PFSK-1 (cell line): Measurements from ENCODE around the gene SIPA1L3.

Experiments used
- FOXP2 ChIP-seq: optimal IDR thresholded peaks from 2 replicates; pipeline ENCODE3; 2011; ENCODE audit warnings: borderline replicate concordance, control low read depth, inconsistent platforms; ENCODE audit not compliant: insufficient read depth; ENCODE audit errors: extremely low read length, extremely low read depth
- POLR2AphosphoS5 ChIP-seq: IDR thresholded peaks from 2 replicates; pipeline ENCODE4 v1.6.1; 2012; ENCODE audit warnings: low read depth, mild to moderate bottlenecking, control low read depth, low read length, moderate library complexity
- SIN3A ChIP-seq: IDR thresholded peaks from 2 replicates; pipeline ENCODE4 v1.6.1; 2012; ENCODE audit warnings: mild to moderate bottlenecking, low read length, moderate library complexity, borderline replicate concordance; ENCODE audit not compliant: insufficient read depth
- TAF1 ChIP-seq: IDR thresholded peaks from 2 replicates; pipeline ENCODE4 v1.6.1; 2012; ENCODE audit warnings: low read length, control low read depth, borderline replicate concordance; ENCODE audit not compliant: insufficient read depth
- TF ChIP-seq, protein P1 (sequence below), 2 experiments: IDR thresholded peaks; 2 replicates each; pipeline versions ENCODE4 v1.6.1 to v1.8.0; 2011 to 2012; ENCODE audit warnings: low read depth in 2 of 2, low read length in 2 of 2, control low read depth in 1 of 2, inconsistent platforms in 1 of 2, mild to moderate bottlenecking in 1 of 2, moderate library complexity in 1 of 2; ENCODE audit not compliant: insufficient read depth in 1 of 2

SIPA1L3 gene

GRCh38 chr19:38015761-38016160 lies 108.8 kb downstream of the SIPA1L3 start:
- TF ChIP-seq SIN3A (no peak), TAF1 (no peak), POLR2AphosphoS5 (no peak), FOXP2 (no peak)
- TF ChIP-seq, protein P1, sequence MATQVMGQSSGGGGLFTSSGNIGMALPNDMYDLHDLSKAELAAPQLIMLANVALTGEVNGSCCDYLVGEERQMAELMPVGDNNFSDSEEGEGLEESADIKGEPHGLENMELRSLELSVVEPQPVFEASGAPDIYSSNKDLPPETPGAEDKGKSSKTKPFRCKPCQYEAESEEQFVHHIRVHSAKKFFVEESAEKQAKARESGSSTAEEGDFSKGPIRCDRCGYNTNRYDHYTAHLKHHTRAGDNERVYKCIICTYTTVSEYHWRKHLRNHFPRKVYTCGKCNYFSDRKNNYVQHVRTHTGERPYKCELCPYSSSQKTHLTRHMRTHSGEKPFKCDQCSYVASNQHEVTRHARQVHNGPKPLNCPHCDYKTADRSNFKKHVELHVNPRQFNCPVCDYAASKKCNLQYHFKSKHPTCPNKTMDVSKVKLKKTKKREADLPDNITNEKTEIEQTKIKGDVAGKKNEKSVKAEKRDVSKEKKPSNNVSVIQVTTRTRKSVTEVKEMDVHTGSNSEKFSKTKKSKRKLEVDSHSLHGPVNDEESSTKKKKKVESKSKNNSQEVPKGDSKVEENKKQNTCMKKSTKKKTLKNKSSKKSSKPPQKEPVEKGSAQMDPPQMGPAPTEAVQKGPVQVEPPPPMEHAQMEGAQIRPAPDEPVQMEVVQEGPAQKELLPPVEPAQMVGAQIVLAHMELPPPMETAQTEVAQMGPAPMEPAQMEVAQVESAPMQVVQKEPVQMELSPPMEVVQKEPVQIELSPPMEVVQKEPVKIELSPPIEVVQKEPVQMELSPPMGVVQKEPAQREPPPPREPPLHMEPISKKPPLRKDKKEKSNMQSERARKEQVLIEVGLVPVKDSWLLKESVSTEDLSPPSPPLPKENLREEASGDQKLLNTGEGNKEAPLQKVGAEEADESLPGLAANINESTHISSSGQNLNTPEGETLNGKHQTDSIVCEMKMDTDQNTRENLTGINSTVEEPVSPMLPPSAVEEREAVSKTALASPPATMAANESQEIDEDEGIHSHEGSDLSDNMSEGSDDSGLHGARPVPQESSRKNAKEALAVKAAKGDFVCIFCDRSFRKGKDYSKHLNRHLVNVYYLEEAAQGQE (IDR thresholded peaks at IDR 0.05; ENCODE audit: insufficient read depth in 1 of 2, low read depth in 2 of 2, low read length in 2 of 2): no peak

DNA sequence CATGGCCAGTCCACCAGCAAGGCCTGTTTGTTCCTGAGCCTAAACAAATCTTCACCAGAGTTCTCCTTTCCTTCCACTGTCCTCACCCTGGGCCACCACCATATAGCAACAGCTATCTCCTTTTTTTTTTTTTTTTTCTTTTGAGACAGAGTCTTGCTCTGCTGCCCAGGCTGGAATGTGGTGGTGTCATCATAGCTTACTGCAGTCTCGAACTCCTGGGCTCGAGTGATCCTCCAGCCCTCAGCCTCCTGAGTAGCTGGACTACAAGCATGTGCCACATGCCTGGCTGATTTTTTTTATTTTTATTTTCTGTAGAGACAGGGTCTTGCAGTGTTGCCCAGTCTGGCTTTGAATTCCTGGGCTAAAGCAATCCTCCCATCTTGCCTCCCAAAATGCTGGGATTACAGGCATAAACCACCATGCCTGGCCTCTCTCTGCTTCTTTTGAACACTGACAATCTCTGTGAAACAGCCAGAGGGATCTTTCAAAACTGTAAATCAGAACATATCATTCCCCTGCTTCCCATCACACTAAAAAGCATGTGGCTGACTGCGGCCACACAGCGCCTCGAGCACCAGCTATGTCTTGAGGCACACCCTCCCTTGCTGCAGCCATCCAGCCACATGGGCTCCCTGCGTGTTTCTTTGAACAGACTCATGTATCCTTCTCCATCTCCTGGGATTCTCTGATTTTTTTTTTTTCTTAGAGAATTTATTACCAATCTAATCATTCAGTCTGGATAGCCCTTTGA lies 110.6 kb downstream of the SIPA1L3 start:
- no peak for TF ChIP-seq SIN3A
- no peak for TF ChIP-seq TAF1
- TF ChIP-seq FOXP2: no peak
- TF ChIP-seq, protein P1 (IDR thresholded peaks at IDR 0.05; ENCODE audit: insufficient read depth in 1 of 2, low read depth in 2 of 2, low read length in 2 of 2): no peak
- no peak for TF ChIP-seq POLR2AphosphoS5

GRCh38 chr19:38018694-38019395 lies 111.8 kb downstream of the SIPA1L3 start:
- TF ChIP-seq POLR2AphosphoS5 (no peak), TAF1 (no peak), FOXP2 (no peak), SIN3A (no peak)
- TF ChIP-seq, protein P1 (IDR thresholded peaks at IDR 0.05; ENCODE audit: insufficient read depth in 1 of 2, low read depth in 2 of 2, low read length in 2 of 2): no peak

- TF ChIP-seq, protein P1 (IDR thresholded peaks at IDR 0.05; ENCODE audit: insufficient read depth in 1 of 2, low read depth in 2 of 2, low read length in 2 of 2): no peak
- TF ChIP-seq TAF1 (no peak), SIN3A (no peak), FOXP2 (no peak), POLR2AphosphoS5 (no peak)
Observed at GRCh38 chr19:38019396-38019724, 112.4 kb downstream of the SIPA1L3 start.
